GM23338 (cell line): ENCODE results near the gene RBM17. TPM values are rescaled to one million over a fixed set of nuclear protein-coding genes. Genes with fewer than 3 reads are reported as not detected.
A peak's percentile ranks its signal among the peaks of the same experiment; 100 is the strongest.

Experiments used
- ATAC-seq: fragments of 200-7000 bp; cut with Tn5 transposase; 3 replicates; pipeline ENCODE4 v1.9.1; 2020
- DNase-seq: peaks from one replicate; pipeline ENCODE4 v3.0.0-alpha.2; 2015; ENCODE audit warnings: low spot score
- H2AFZ ChIP-seq: fragments of 200-600 bp; sonication (generic); 2 replicates; pipeline ENCODE4 v1.8.0; 2016; ENCODE audit warnings: antibody characterized with exemption, mild to moderate bottlenecking, moderate library complexity
- H3F3A ChIP-seq: fragments of 200-600 bp; sonication (generic); replicated peaks from 2 replicates; pipeline ENCODE4 v1.8.0; 2017; ENCODE audit warnings: antibody characterized with exemption, mixed run types, low read depth
- H3K27ac ChIP-seq: fragments of 200-600 bp; sonication (generic); 2 replicates; pipeline ENCODE4 v1.6.1; 2016; ENCODE audit warnings: low read depth
- H3K27me3 ChIP-seq: fragments of 200-600 bp; sonication (generic); 2 replicates; pipeline ENCODE4 v1.8.0; 2016; ENCODE audit warnings: mild to moderate bottlenecking, mixed run types, moderate library complexity; ENCODE audit not compliant: insufficient read depth
- H3K36me3 ChIP-seq: fragments of 200-600 bp; sonication (generic); 2 replicates; pipeline ENCODE4 v1.8.0; 2016; ENCODE audit warnings: mild to moderate bottlenecking; ENCODE audit not compliant: insufficient read depth
- H3K4me1 ChIP-seq: fragments of 200-600 bp; sonication (generic); 2 replicates; pipeline ENCODE4 v1.8.0; 2016; ENCODE audit warnings: mild to moderate bottlenecking, moderate library complexity; ENCODE audit not compliant: insufficient read depth
- H3K4me2 ChIP-seq: fragments of 200-600 bp; sonication (generic); 2 replicates; pipeline ENCODE4 v1.7.1; 2017; ENCODE audit warnings: mixed run types
- H3K4me3 ChIP-seq: fragments of 200-600 bp; sonication (generic); 2 replicates; pipeline ENCODE4 v1.6.1; 2016; ENCODE audit warnings: mixed run types
- H3K79me2 ChIP-seq: fragments of 200-600 bp; sonication (generic); replicated peaks from 2 replicates; pipeline ENCODE4 v1.8.0; 2017; ENCODE audit warnings: mild to moderate bottlenecking; ENCODE audit not compliant: insufficient read depth
- H3K9me2 ChIP-seq: fragments of 200-600 bp; sonication (generic); 2 replicates; pipeline ENCODE4 v1.8.0; 2017; ENCODE audit not compliant: insufficient read depth
- H4K20me1 ChIP-seq: fragments of 200-600 bp; sonication (generic); replicated peaks from 2 replicates; pipeline ENCODE4 v1.8.0; 2017; ENCODE audit warnings: mild to moderate bottlenecking; ENCODE audit not compliant: insufficient read depth
- H3K27ac Mint-ChIP-seq: 2 replicates; pipeline ENCODE4 v1.8.0; 2020; ENCODE audit warnings: inconsistent platforms, mild to moderate bottlenecking, moderate library complexity, mixed read lengths
- H3K27me3 Mint-ChIP-seq: 3 replicates; pipeline ENCODE4 v1.8.0; 2022; ENCODE audit warnings: low read depth, mild to moderate bottlenecking, moderate library complexity, mixed read lengths, inconsistent platforms; ENCODE audit not compliant: insufficient read depth, poor library complexity
- H3K36me3 Mint-ChIP-seq: 3 replicates; pipeline ENCODE4 v1.8.0; 2021; ENCODE audit warnings: low read depth, mild to moderate bottlenecking, inconsistent platforms, moderate library complexity, mixed read lengths
- H3K4me1 Mint-ChIP-seq: 3 replicates; pipeline ENCODE4 v1.8.0; 2020; ENCODE audit warnings: mild to moderate bottlenecking, inconsistent platforms, mixed read lengths
- H3K4me3 Mint-ChIP-seq: 3 replicates; pipeline ENCODE4 v1.8.0; 2021; ENCODE audit warnings: moderate library complexity, mild to moderate bottlenecking, inconsistent platforms, mixed read lengths
- H3K9me3 Mint-ChIP-seq: 3 replicates; pipeline ENCODE4 v1.8.0; 2020; ENCODE audit warnings: moderate library complexity, mild to moderate bottlenecking, inconsistent platforms, mixed read lengths
- CREB1 ChIP-seq: fragments of 250-450 bp; sonication (Bioruptor Pico); IDR thresholded peaks from 2 replicates; pipeline ENCODE4 v1.5.0; 2020; ENCODE audit warnings: low read depth, mild to moderate bottlenecking, moderate library complexity
- CTCF ChIP-seq, 2 experiments: fragments of 200-600 bp in 1 of 2; sonication (generic) in 1 of 2; conservative IDR thresholded peaks; 2 replicates each; pipeline versions ENCODE4 v1.5.1 to v1.6.1; 2016 to 2017; ENCODE audit warnings: antibody characterized with exemption in 2 of 2, low read depth in 2 of 2, mild to moderate bottlenecking in 2 of 2, moderate library complexity in 1 of 2
- ETS1 ChIP-seq: IDR thresholded peaks from 2 replicates; pipeline ENCODE4 v1.6.1; 2016; ENCODE audit warnings: antibody characterized with exemption
- EZH2 ChIP-seq: fragments of 200-600 bp; sonication (generic); IDR thresholded peaks from one replicate; pipeline ENCODE4 v1.8.0; 2017; ENCODE audit warnings: antibody characterized with exemption, mild to moderate bottlenecking, low read depth; ENCODE audit not compliant: unreplicated experiment
- JUNB ChIP-seq: IDR thresholded peaks from one replicate; pipeline ENCODE4 v1.6.1; 2016; ENCODE audit warnings: antibody characterized with exemption; ENCODE audit not compliant: unreplicated experiment
- POLR2AphosphoS5 ChIP-seq: IDR thresholded peaks from 2 replicates; pipeline ENCODE4 v1.6.1; 2016; ENCODE audit warnings: antibody characterized with exemption, low read depth
- ZNF114 ChIP-seq: fragments of 250-450 bp; sonication (Bioruptor Pico); IDR thresholded peaks from 2 replicates; pipeline ENCODE4 v1.5.0; 2020; ENCODE audit warnings: mild to moderate bottlenecking, moderate library complexity
- polyA plus RNA-seq: library from polyadenylated mRNA; unstranded; fragments of >200 nt; fragmentation: Nextera tagmentation; extraction: Ambion mirVana; gene quantifications from 2 replicates; pipeline ENCODE4 v1.2.1, GENCODE V29; 2016
- total RNA-seq: library from RNA; depleted of rRNA; stranded (reverse); fragments of >200 nt; shearing (Covaris generic); gene quantifications from 2 replicates; pipeline ENCODE4 v1.2.3, GENCODE V29; 2014
- TF ChIP-seq, protein P1 (sequence below): fragments of 250-450 bp; sonication (Bioruptor Pico); IDR thresholded peaks from 2 replicates; pipeline ENCODE4 v1.5.0; 2020; ENCODE audit warnings: mild to moderate bottlenecking, moderate library complexity
- TF ChIP-seq, protein P2 (sequence below): IDR thresholded peaks from one replicate; pipeline ENCODE4 v1.6.1; 2018; ENCODE audit warnings: antibody characterized with exemption; ENCODE audit not compliant: unreplicated experiment

RBM17 gene
- total and polyA plus RNA-seq, 2 experiments from 2014 or later, result 54.7 to 281 TPM

GRCh38 chr10:6162589-6163356 lies 73.9 kb downstream of the RBM17 start:
- Mint-ChIP-seq H3K9me3 (peaks cover 3% of the 10 kb centered on the region; the same call in 2 of the 3 replicates), H3K27ac (no peak overlapping the region), H3K4me1 (peaks cover 17% of the 10 kb centered on the region), H3K27me3 (peaks cover 9% of the 10 kb centered on the region), H3K4me3 (peak overlapping the region; percentile 45), H3K36me3 (peaks cover 12% of the 10 kb centered on the region; the same call in 1 of the 3 replicates)
- Histone ChIP-seq H3K4me3 (peak overlapping the region; percentile 71), H3F3A (no peaks in the 10 kb centered on the region), H3K27me3 (no peaks in the 10 kb centered on the region), H3K9me2 (no peaks in the 10 kb centered on the region), H3K4me2 (peak overlapping the region; percentile 68), H3K36me3 (no peaks in the 10 kb centered on the region), H3K79me2 (peaks cover 36% of the 10 kb centered on the region), H3K4me1 (peaks cover 9% of the 10 kb centered on the region; the same call in 1 of the 2 replicates), H4K20me1 (peaks cover 4% of the 10 kb centered on the region), H2AFZ (no peak overlapping the region), H3K27ac (no peak overlapping the region)
- ATAC-seq (peak; percentile 63), DNase-seq (peak; percentile 73)
- TF ChIP-seq CTCF (conservative IDR thresholded peaks at IDR 0.05; ENCODE audit: low read depth in 2 of 2) (no peak), JUNB (no peak), EZH2 (no peak), ETS1 (no peak), CREB1 (CRISPR knock-in tag) (no peak), ZNF114 (no peak), POLR2AphosphoS5 (no peak)
- TF ChIP-seq, protein P1, sequence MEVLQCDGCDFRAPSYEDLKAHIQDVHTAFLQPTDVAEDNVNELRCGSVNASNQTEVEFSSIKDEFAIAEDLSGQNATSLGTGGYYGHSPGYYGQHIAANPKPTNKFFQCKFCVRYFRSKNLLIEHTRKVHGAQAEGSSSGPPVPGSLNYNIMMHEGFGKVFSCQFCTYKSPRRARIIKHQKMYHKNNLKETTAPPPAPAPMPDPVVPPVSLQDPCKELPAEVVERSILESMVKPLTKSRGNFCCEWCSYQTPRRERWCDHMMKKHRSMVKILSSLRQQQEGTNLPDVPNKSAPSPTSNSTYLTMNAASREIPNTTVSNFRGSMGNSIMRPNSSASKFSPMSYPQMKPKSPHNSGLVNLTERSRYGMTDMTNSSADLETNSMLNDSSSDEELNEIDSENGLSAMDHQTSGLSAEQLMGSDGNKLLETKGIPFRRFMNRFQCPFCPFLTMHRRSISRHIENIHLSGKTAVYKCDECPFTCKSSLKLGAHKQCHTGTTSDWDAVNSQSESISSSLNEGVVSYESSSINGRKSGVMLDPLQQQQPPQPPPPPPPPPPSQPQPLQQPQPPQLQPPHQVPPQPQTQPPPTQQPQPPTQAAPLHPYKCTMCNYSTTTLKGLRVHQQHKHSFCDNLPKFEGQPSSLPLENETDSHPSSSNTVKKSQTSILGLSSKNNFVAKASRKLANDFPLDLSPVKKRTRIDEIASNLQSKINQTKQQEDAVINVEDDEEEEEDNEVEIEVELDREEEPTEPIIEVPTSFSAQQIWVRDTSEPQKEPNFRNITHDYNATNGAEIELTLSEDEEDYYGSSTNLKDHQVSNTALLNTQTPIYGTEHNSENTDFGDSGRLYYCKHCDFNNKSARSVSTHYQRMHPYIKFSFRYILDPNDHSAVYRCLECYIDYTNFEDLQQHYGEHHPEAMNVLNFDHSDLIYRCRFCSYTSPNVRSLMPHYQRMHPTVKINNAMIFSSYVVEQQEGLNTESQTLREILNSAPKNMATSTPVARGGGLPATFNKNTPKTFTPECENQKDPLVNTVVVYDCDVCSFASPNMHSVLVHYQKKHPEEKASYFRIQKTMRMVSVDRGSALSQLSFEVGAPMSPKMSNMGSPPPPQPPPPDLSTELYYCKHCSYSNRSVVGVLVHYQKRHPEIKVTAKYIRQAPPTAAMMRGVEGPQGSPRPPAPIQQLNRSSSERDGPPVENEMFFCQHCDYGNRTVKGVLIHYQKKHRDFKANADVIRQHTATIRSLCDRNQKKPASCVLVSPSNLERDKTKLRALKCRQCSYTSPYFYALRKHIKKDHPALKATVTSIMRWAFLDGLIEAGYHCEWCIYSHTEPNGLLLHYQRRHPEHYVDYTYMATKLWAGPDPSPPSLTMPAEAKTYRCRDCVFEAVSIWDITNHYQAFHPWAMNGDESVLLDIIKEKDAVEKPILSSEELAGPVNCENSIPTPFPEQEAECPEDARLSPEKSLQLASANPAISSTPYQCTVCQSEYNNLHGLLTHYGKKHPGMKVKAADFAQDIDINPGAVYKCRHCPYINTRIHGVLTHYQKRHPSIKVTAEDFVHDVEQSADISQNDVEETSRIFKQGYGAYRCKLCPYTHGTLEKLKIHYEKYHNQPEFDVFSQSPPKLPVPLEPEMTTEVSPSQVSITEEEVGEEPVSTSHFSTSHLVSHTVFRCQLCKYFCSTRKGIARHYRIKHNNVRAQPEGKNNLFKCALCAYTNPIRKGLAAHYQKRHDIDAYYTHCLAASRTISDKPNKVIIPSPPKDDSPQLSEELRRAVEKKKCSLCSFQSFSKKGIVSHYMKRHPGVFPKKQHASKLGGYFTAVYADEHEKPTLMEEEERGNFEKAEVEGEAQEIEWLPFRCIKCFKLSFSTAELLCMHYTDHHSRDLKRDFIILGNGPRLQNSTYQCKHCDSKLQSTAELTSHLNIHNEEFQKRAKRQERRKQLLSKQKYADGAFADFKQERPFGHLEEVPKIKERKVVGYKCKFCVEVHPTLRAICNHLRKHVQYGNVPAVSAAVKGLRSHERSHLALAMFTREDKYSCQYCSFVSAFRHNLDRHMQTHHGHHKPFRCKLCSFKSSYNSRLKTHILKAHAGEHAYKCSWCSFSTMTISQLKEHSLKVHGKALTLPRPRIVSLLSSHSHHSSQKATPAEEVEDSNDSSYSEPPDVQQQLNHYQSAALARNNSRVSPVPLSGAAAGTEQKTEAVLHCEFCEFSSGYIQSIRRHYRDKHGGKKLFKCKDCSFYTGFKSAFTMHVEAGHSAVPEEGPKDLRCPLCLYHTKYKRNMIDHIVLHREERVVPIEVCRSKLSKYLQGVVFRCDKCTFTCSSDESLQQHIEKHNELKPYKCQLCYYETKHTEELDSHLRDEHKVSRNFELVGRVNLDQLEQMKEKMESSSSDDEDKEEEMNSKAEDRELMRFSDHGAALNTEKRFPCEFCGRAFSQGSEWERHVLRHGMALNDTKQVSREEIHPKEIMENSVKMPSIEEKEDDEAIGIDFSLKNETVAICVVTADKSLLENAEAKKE (CRISPR knock-in tag), result no peak
- TF ChIP-seq, protein P2, sequence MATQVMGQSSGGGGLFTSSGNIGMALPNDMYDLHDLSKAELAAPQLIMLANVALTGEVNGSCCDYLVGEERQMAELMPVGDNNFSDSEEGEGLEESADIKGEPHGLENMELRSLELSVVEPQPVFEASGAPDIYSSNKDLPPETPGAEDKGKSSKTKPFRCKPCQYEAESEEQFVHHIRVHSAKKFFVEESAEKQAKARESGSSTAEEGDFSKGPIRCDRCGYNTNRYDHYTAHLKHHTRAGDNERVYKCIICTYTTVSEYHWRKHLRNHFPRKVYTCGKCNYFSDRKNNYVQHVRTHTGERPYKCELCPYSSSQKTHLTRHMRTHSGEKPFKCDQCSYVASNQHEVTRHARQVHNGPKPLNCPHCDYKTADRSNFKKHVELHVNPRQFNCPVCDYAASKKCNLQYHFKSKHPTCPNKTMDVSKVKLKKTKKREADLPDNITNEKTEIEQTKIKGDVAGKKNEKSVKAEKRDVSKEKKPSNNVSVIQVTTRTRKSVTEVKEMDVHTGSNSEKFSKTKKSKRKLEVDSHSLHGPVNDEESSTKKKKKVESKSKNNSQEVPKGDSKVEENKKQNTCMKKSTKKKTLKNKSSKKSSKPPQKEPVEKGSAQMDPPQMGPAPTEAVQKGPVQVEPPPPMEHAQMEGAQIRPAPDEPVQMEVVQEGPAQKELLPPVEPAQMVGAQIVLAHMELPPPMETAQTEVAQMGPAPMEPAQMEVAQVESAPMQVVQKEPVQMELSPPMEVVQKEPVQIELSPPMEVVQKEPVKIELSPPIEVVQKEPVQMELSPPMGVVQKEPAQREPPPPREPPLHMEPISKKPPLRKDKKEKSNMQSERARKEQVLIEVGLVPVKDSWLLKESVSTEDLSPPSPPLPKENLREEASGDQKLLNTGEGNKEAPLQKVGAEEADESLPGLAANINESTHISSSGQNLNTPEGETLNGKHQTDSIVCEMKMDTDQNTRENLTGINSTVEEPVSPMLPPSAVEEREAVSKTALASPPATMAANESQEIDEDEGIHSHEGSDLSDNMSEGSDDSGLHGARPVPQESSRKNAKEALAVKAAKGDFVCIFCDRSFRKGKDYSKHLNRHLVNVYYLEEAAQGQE, result no peak
